HG02973 (cell line): ENCODE measurements around the gene CCDC177.
A peak's percentile ranks its signal among the peaks of the same experiment; 100 is the strongest.

ENCODE experiments used
- ATAC-seq: cut with Tn5 transposase; IDR thresholded peaks from one replicate; pipeline ENCODE4 v1.9.1; 2021; ENCODE audit warnings: moderate library complexity; ENCODE audit not compliant: unreplicated experiment

CCDC177 gene

GRCh38 chr14:69574263-69574953 lies at the start of gene CCDC177:
CCDC177 (minus strand) TSS chr14:69574871; CDS start chr14:69573622, 1,249 bp downstream.
- no peak for ATAC-seq

DNA sequence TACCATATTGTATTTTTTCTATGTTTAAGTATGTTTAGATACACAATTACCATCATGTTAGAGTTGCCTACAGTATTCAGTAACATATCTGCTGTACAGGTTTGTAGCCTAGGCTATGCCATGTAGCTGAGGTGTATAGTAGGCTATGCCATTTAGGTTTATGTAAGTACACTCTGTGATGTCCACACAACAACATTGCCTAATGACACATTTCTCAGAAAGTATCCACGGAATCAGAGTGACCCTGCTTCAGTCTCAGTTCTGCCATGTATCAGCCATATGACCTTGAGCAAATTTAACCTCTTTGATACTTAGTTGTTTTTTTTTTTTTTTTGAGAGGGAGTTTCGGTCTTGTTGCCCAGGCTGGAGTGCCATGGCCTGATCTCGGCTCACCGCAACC lies 49.5 kb upstream of the CCDC177 start:
- ATAC-seq: no peak

- no peak for ATAC-seq
Observed at GRCh38 chr14:69620981-69621380, 46.3 kb upstream of the CCDC177 start.

DNA sequence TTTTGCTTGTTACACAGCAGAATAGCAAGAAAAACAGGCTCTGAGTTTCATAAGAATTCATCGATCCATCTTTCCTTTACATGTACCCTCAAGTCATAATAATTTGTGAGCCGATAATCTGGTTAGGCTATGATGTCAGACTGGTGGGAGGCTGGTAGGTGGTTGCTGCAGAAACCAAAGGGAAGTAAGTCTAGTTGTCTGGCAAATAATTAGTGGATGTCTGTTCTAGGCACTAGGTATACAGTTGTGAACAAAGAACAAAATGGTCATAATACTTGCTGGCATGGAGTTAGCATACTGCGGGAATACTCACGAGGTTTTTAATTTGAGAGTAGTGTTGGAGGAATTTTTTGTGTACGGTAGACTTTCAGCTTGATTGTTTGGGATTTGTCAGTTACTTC lies 45.5 kb upstream of the CCDC177 start:
- ATAC-seq: no peak

DNA sequence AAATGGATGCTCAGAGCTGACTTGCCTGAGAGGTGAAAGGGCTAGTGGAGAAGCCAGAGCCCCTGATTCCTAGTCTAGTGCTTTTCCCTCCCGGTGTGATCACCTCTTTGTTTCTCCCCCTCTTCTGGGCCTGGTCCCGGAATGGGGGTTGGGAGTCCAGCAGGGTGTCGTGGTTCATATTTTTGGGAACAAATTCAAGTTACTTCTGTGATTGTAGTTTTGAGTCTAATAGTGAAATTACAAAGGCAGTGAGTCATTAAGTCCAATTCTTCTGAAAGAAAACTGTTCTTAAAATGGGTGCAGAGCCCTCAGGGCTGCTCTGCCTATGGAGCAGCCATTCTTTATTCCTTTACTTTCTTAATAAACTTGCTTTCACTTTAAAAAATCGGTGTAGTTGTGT lies 44.3 kb upstream of the CCDC177 start:
- ATAC-seq: no peak

DNA sequence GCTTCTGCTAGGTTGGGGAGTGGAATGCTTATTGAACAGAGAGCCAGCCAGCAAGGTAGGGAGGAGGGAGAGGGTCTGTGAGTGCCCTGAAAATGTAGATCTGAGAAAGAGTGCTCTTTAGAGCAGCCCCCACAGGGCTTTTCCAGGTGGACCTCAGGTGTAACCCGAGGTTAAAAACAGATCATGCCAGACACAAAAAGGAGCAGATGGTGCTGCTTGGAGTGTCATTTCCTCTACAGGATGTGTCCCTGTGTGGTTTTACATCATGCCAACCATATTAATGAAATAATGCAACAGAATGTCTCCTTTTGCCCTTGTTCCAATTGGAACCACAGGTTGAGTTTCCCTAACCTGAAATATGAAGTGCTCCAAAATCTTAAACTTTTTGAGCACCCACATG lies 43.1 kb upstream of the CCDC177 start:
- ATAC-seq: no peak

DNA sequence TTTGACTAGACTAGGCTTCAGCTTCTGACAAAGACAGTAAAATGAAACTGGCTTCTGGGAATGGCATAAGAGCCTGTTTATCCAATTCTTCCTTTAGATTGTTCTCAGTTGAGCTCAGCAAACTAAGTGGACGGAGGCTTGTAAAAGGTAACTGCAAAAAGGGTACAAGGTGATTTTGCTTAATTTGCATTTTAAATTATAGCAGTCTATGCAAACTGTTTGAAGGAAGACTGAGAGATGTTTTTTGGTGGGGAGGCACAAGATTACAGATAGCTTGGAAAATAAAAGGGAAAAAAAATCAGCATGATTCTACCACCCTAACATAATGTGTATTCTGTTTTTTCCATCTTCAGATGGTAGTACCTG lies 41.7 kb upstream of the CCDC177 start:
- ATAC-seq: no peak

- ATAC-seq: peak; percentile 42
Observed at GRCh38 chr14:69615496-69616407, 41.1 kb upstream of the CCDC177 start.

GRCh38 chr14:69615121-69615495 lies 40.4 kb upstream of the CCDC177 start:
- ATAC-seq: no peak

DNA sequence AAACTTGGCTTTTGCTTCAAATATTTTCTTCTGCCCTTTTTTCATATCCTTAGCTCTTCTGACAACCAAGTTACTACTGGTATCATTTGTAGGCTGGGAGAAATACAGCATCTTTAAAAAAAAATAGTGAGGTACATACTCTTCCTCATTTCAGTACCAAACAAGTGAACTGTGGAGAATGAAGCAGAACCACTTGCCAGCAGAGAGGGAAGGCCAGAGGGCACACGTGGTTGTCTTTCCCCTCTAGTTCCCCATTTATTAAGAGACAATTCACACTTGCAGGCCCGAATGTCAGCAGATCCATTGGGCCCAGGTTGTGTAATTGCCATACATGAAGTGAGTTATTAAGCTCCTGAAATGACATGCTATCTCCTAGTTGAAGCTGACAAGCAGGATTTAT lies 39.9 kb upstream of the CCDC177 start:
- ATAC-seq: no peak

DNA sequence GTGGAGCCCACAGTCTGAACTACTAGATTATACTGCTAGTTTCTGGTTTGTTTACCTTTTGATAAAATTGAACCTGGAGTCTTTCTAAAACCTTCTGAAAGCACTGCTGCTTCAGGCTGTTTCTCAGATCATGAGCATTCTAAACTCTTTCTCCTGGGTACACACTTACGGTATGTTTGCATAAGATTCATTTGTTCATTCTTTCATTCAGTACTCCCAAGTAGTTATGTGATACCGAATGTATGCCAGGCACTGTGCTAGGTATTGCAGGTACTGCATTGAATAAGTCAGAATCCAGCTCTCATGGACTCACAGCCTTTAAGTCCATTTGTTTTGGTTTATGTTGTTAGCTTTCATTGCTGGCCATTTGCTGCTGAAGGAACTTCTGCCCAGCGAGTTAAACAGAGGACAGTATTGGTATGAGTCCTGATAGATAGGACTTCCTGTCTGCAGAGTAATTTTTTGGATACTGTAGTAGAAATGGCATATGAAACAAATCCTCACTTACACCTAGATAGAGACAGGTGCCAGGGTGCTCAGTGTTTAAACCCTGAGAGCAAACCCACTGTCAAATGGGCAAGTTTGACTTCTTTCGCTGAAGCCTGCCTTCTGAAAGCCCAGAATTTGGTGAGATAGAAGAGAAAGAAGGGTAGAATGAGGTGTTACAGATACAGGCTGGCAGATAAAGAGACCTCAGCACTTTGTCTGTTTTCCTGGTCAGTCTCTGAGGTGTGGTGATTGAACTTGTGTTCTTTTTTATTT lies 38.8 kb upstream of the CCDC177 start:
- no peak for ATAC-seq

DNA sequence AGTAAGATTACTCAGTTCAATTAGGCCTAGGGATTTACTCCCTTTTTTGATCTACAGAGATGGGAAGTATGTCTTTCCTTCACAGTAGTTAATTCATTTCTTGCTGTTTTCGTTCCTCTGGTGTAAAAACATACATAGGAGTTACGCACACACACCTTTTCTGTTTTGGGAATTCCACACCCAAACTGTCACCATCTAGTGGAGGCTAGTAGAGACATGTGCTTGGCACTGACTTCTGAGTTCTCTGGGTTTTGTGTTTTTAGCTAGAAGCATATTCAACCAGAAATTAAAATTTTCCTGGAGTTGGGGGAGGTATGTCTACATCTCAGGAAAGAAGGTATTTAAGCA lies 38.1 kb upstream of the CCDC177 start:
- no peak for ATAC-seq

- peak; percentile 9 for ATAC-seq
Observed at GRCh38 chr14:69612014-69612782, 37.5 kb upstream of the CCDC177 start.

DNA sequence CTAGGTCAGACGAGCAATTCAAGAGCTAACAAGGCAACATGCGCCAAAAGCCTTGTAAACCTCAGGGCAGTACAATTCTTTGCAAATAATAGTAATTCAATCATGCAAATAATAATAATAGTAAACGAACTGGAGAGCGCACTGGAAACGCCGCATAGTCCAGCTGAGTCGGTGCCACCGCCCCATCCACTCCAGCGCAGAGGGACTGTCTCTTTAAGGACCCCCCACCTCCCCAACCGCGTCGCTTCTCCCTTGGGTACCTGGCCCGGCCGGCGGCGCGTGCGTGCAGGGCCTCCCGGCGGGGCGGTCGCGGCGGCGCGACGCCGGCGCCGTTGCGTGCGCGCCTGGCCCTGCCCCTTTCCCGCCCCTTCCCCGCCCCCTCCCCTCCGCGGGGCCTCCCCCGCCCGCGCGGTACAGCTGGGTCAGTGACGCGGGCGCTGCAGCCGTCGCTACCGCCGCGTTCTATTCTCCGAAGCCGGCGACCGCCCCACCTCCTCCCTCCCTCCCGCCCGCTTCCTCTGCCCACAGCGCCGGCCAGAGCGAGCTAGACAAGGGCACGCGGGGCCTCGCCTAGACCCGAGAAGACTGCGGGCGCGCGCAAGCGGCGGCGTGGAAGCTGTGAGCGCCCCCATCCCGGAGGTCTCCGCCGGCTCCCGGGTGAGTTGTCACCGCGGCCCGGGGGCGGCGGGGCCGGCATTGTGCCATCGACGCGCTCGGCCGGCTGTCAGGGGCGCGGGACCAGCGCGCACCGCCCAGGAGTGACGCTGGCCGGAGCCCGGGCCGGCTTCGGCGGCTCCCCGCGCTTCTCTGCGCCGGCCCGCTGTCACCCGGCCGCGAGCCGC lies 36.7 kb upstream of the CCDC177 start, which contains the start of gene SUSD6:
Gene SUSD6 (plus strand): TSS at position 425 of the 842 bp plus-strand sequence. CDS start 46,997 bp downstream, outside the sequence.
- ATAC-seq: peak; percentile 48

DNA sequence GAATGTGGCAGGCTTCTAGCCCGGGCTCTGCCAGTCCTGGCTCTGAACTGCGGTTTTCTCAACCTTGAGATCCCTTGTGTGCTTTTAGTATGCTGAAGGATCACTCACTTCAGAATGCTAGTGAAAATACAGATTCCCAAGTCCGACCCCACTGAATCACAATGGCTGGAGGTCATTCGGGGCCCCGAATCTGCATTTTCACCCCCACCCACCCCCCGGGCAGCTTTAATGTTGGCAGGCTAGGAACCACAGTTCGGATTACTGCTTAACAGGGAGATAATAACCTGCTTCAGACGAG lies 36.2 kb upstream of the CCDC177 start:
- no peak for ATAC-seq

DNA sequence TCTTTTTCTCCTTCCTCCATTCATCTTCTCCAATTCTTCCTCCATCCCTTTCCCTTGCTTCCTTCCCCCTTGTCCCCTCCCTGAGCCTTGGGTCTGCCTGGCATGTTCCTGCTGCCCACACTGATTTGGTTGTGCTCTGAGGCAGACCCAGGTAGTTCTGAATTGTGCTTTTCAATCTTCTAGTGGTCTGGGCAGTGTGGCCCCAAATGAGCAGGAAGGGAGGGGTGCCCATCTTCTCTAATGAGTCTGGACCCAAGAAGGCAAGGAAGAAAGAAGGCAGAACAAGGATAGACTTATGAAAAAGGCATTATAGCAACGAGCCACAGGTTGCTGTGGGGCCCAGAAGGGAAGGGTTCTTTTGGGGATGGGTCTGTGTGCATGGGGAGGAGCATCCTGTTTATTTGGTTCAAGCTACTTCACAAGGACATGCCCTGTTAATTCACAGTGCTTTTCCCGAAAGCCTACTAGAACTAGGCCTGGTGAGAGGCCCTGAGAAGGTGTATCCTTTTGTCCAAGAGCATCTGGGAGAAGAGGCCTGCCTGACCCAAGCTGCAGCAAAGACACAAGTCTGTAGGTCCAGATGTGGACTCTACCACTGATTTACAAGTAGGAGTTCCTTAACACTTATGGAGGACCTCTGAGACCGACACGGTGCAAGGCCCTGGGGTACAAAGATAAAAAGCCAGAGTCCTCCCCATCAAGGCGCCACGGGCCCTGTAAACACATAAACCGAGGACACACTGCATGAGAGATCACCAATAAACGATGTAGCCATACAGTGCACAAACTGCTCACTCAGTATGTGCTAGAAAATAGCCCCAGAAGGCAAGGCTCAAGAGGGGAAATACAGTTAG lies 35.6 kb upstream of the CCDC177 start:
- no peak for ATAC-seq

DNA sequence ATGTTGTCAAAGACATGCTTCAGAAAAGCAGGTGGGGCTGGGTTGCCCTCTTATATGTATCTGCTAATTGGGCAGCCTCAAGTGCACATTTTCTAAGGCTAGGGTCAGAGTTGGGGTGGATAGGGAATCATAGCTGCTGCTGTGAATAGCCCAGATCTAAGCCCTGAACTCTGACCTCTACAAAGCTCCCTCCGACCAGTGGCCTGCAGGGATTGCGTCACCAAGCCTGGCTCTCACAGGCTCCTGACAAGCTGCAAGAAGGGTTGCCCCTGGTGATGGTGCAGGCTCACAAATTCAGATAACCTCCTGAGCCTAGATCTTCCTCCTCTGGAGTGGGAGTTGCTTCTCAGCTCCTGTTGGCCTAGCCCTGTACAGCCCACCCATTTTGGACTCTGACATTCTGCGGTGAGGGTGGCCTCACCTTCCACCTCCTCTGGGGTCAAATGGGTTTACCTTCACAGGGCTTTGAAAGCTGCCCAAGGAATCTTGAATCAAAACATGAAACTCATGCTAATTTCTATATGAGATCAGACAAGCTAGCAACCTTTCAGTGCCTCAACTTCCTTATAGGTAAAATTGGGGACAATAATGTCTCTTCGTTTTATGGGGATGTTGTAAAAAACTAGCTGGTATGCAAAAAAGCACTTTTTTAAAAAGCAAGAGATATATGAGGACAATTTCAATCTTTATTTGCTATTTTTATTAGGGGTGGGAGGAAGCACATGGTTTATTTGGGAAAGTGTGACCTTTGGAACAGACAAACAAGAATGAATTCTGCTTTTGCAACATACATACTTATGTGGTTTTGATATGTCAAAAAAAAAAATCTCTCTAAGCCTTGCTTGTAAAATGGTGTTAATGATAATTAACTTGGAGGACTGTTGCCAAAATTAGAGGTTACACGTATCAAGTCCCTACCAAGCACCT lies 31.9 kb upstream of the CCDC177 start:
- no peak for ATAC-seq

- no peak for ATAC-seq
Observed at GRCh38 chr14:69605738-69606137, 31.1 kb upstream of the CCDC177 start.
